H1 (cell line): ENCODE results near the gene NDUFS4. TPM values are rescaled to one million over a fixed set of nuclear protein-coding genes. Genes with fewer than 3 reads are reported as not detected.

Experiments used
- ATF2 ChIP-seq: IDR thresholded peaks from 2 replicates; pipeline ENCODE4 v1.6.1; 2012; ENCODE audit warnings: low read length, inconsistent platforms
- MAFK ChIP-seq: IDR thresholded peaks from 2 replicates; pipeline ENCODE4 v1.6.1; 2012; ENCODE audit warnings: low read depth, mild to moderate bottlenecking, improper control_type of control experiment, low read length
- SIX5 ChIP-seq: IDR thresholded peaks from 2 replicates; pipeline ENCODE4 v1.6.1; 2011; ENCODE audit warnings: mild to moderate bottlenecking, low read depth, low read length
- SP2 ChIP-seq: IDR thresholded peaks from 2 replicates; pipeline ENCODE4 v1.6.1; 2012; ENCODE audit warnings: mild to moderate bottlenecking, low read length, inconsistent platforms
- USF2 ChIP-seq: IDR thresholded peaks from 2 replicates; pipeline ENCODE4 v1.6.1; 2011; ENCODE audit warnings: low read length, improper control_type of control experiment
- polyA plus RNA-seq, 7 experiments: library from polyadenylated mRNA; depleted of rRNA in 3 of 7; stranded (reverse) in 5 of 7; unstranded in 2 of 7; fragments of >200 nt in 5 of 7; fragments of 200-250 nt in 2 of 7; gene quantifications; 1 replicate in 5 of 7; 2 replicates in 1 of 7; 4 replicates in 1 of 7; pipeline versions ENCODE4 v1.2.1 to v1.2.3, GENCODE V29; 2011 to 2013; ENCODE audit warnings: missing spikeins in 2 of 7, mixed read lengths in 2 of 7
- total RNA-seq: library from RNA; stranded (reverse); fragmentation: NEBNext Ultra II Directional; extraction: Animal tissue kit (Norgen Biotek cat#: 25700); gene quantifications from 2 replicates; pipeline ENCODE4 v1.2.1, GENCODE V29; 2021
- TF ChIP-seq, protein P1 (sequence below): IDR thresholded peaks from 2 replicates; pipeline ENCODE4 v1.6.1; 2011; ENCODE audit warnings: low read depth, mild to moderate bottlenecking, low read length; ENCODE audit not compliant: insufficient read depth

Gene NDUFS4
- total and polyA plus RNA-seq, 2 of the 8 experiments (the other 6 are each of a cell fraction or from before 2014, with no cell fraction given), result 74.6 to 75.9 TPM

GRCh38 chr5:53678981-53679660 lies 118.7 kb downstream of the NDUFS4 start (continued):
- TF ChIP-seq, protein P1, sequence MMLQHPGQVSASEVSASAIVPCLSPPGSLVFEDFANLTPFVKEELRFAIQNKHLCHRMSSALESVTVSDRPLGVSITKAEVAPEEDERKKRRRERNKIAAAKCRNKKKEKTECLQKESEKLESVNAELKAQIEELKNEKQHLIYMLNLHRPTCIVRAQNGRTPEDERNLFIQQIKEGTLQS, result no peak
- TF ChIP-seq SP2, result no peak
- no peak for TF ChIP-seq ATF2
- no peak for TF ChIP-seq USF2
- TF ChIP-seq SIX5, result no peak
- no peak for TF ChIP-seq MAFK
